HEK293 (cell line): Measurements from ENCODE around the gene SLC7A4.

ENCODE experiments used
- CTCF ChIP-seq: fragments of 450-650 bp; formaldehyde crosslinking; IDR thresholded peaks from 2 replicates; pipeline ENCODE4 v1.5.1; 2016; ENCODE audit warnings: missing biosample characterization, missing genetic modification characterization
- GLI4 ChIP-seq: fragments of 450-650 bp; formaldehyde crosslinking; IDR thresholded peaks from 2 replicates; pipeline ENCODE4 v1.5.1; 2016; ENCODE audit warnings: missing biosample characterization, missing genetic modification characterization
- GLIS2 ChIP-seq: fragments of 450-650 bp; formaldehyde crosslinking; IDR thresholded peaks from 2 replicates; pipeline ENCODE4 v1.5.1; 2016; ENCODE audit warnings: missing biosample characterization, missing genetic modification characterization
- HOXA7 ChIP-seq: sonication (generic); formaldehyde crosslinking; IDR thresholded peaks from 2 replicates; pipeline ENCODE4 v1.8.1; 2022; ENCODE audit warnings: missing genetic modification reagents, borderline replicate concordance
- HOXC10 ChIP-seq: sonication (generic); formaldehyde crosslinking; IDR thresholded peaks from 2 replicates; pipeline ENCODE4 v1.8.1; 2023; ENCODE audit warnings: mild to moderate bottlenecking, missing genetic modification reagents
- OSR2 ChIP-seq: fragments of 450-650 bp; formaldehyde crosslinking; IDR thresholded peaks from 2 replicates; pipeline ENCODE4 v1.5.1; 2016; ENCODE audit warnings: missing biosample characterization, missing genetic modification characterization
- PBX3 ChIP-seq: sonication (generic); formaldehyde crosslinking; IDR thresholded peaks from 2 replicates; pipeline ENCODE4 v1.8.1; 2022; ENCODE audit warnings: mild to moderate bottlenecking, moderate library complexity, missing genetic modification reagents
- PRDM4 ChIP-seq: fragments of 450-650 bp; formaldehyde crosslinking; IDR thresholded peaks from 2 replicates; pipeline ENCODE4 v1.5.1; 2017; ENCODE audit warnings: missing biosample characterization, missing genetic modification characterization
- SALL2 ChIP-seq: fragments of 450-650 bp; formaldehyde crosslinking; IDR thresholded peaks from 2 replicates; pipeline ENCODE4 v1.5.0; 2017; ENCODE audit warnings: missing biosample characterization, mild to moderate bottlenecking, missing genetic modification characterization, borderline replicate concordance
- SP3 ChIP-seq: fragments of 450-650 bp; formaldehyde crosslinking; IDR thresholded peaks from 2 replicates; pipeline ENCODE4 v1.5.1; 2016; ENCODE audit warnings: missing biosample characterization, missing genetic modification characterization
- TCF7L2 ChIP-seq: IDR thresholded peaks from 2 replicates; pipeline ENCODE4 v1.6.1; 2011; ENCODE audit warnings: low read depth, mild to moderate bottlenecking, inconsistent platforms, low read length, moderate library complexity, borderline replicate concordance
- ZBTB17 ChIP-seq: fragments of 450-650 bp; formaldehyde crosslinking; IDR thresholded peaks from 2 replicates; pipeline ENCODE4 v1.5.1; 2016; ENCODE audit warnings: missing biosample characterization, missing genetic modification characterization
- ZBTB20 ChIP-seq: fragments of 450-650 bp; formaldehyde crosslinking; IDR thresholded peaks from 2 replicates; pipeline ENCODE4 v1.5.1; 2016; ENCODE audit warnings: missing biosample characterization, missing genetic modification characterization
- ZBTB6 ChIP-seq: fragments of 450-650 bp; formaldehyde crosslinking; IDR thresholded peaks from 2 replicates; pipeline ENCODE4 v1.5.1; 2017; ENCODE audit warnings: missing biosample characterization, missing genetic modification characterization
- ZIC2 ChIP-seq: fragments of 450-650 bp; formaldehyde crosslinking; IDR thresholded peaks from 2 replicates; pipeline ENCODE4 v1.5.1; 2016; ENCODE audit warnings: missing biosample characterization, missing genetic modification characterization
- ZNF10 ChIP-seq: fragments of 450-650 bp; formaldehyde crosslinking; IDR thresholded peaks from 2 replicates; pipeline ENCODE4 v1.5.1; 2017; ENCODE audit warnings: missing biosample characterization, missing genetic modification characterization
- ZNF112 ChIP-seq: fragments of 450-650 bp; formaldehyde crosslinking; IDR thresholded peaks from 2 replicates; pipeline ENCODE4 v1.5.0; 2017; ENCODE audit warnings: missing biosample characterization, missing genetic modification characterization
- ZNF140 ChIP-seq: fragments of 450-650 bp; formaldehyde crosslinking; IDR thresholded peaks from 2 replicates; pipeline ENCODE4 v1.5.1; 2016; ENCODE audit warnings: missing biosample characterization, missing genetic modification characterization
- ZNF155 ChIP-seq: fragments of 450-650 bp; formaldehyde crosslinking; IDR thresholded peaks from 2 replicates; pipeline ENCODE4 v1.5.1; 2016; ENCODE audit warnings: missing biosample characterization, missing genetic modification characterization
- ZNF169 ChIP-seq: fragments of 450-650 bp; formaldehyde crosslinking; IDR thresholded peaks from 2 replicates; pipeline ENCODE4 v1.5.1; 2016; ENCODE audit warnings: missing biosample characterization, missing genetic modification characterization
- ZNF24 ChIP-seq: fragments of 450-650 bp; formaldehyde crosslinking; IDR thresholded peaks from 2 replicates; pipeline ENCODE4 v1.5.1; 2016; ENCODE audit warnings: missing biosample characterization, missing genetic modification characterization
- ZNF350 ChIP-seq: fragments of 450-650 bp; formaldehyde crosslinking; IDR thresholded peaks from 2 replicates; pipeline ENCODE4 v1.5.0; 2017; ENCODE audit warnings: missing biosample characterization, mild to moderate bottlenecking, missing genetic modification characterization
- ZNF488 ChIP-seq: fragments of 450-650 bp; formaldehyde crosslinking; IDR thresholded peaks from 2 replicates; pipeline ENCODE4 v1.5.1; 2016; ENCODE audit warnings: missing biosample characterization, missing genetic modification characterization
- ZNF560 ChIP-seq: fragments of 450-650 bp; formaldehyde crosslinking; IDR thresholded peaks from 2 replicates; pipeline ENCODE4 v1.5.1; 2017; ENCODE audit warnings: missing biosample characterization, missing genetic modification characterization, borderline replicate concordance
- ZNF580 ChIP-seq: fragments of 450-650 bp; formaldehyde crosslinking; IDR thresholded peaks from 2 replicates; pipeline ENCODE4 v1.5.1; 2016; ENCODE audit warnings: missing biosample characterization, missing genetic modification characterization
- ZNF624 ChIP-seq: fragments of 450-650 bp; formaldehyde crosslinking; IDR thresholded peaks from 2 replicates; pipeline ENCODE4 v1.5.1; 2017; ENCODE audit warnings: missing biosample characterization, missing genetic modification characterization
- ZNF645 ChIP-seq: fragments of 450-650 bp; formaldehyde crosslinking; IDR thresholded peaks from 2 replicates; pipeline ENCODE4; 2016; ENCODE audit warnings: missing biosample characterization, missing genetic modification characterization
- ZNF776 ChIP-seq: fragments of 450-650 bp; formaldehyde crosslinking; IDR thresholded peaks from 2 replicates; pipeline ENCODE4 v1.5.0; 2017; ENCODE audit warnings: missing biosample characterization, missing genetic modification characterization, borderline replicate concordance
- ZSCAN16 ChIP-seq: fragments of 450-650 bp; formaldehyde crosslinking; IDR thresholded peaks from 2 replicates; pipeline ENCODE4 v1.5.1; 2016; ENCODE audit warnings: missing biosample characterization, missing genetic modification characterization
- ZSCAN5A ChIP-seq: fragments of 450-650 bp; formaldehyde crosslinking; IDR thresholded peaks from 2 replicates; pipeline ENCODE4 v1.5.1; 2016; ENCODE audit warnings: missing biosample characterization, missing genetic modification characterization

The SLC7A4 gene

GRCh38 chr22:21001601-21002325, 30.6 kb downstream of the SLC7A4 start, which contains the start of gene THAP7 (continued):
- no peak for TF ChIP-seq HOXA7 (CRISPR knock-in tag)
- TF ChIP-seq ZNF560 (tag by site-specific recombination), result no peak
- TF ChIP-seq ZBTB6, result no peak; the same call in 1 of the 2 replicates
- no peak for TF ChIP-seq ZIC2 (tag by site-specific recombination)
- TF ChIP-seq CTCF (tag by site-specific recombination), result 0 out of 2 replicates have a peak, but pooled peaks have one; percentile 34
- no peak; the same call in 1 of the 2 replicates for TF ChIP-seq ZBTB20
- TF ChIP-seq ZNF350 (tag by site-specific recombination), result no peak
- TF ChIP-seq ZBTB17 (tag by site-specific recombination), result no peak; the same call in 1 of the 2 replicates
- TF ChIP-seq ZNF112 (tag by site-specific recombination), result no peak
- no peak for TF ChIP-seq SALL2 (tag by site-specific recombination)
- TF ChIP-seq PBX3 (CRISPR knock-in tag), result peak; percentile 68
- TF ChIP-seq ZNF645 (tag by site-specific recombination), result no peak
- TF ChIP-seq ZNF155 (tag by site-specific recombination), result no peak
- no peak for TF ChIP-seq ZNF169 (tag by site-specific recombination)
- no peak; the same call in 1 of the 2 replicates for TF ChIP-seq GLIS2 (tag by site-specific recombination)
- peak; percentile 13; the same call in 1 of the 2 replicates for TF ChIP-seq ZSCAN5A (tag by site-specific recombination)
- peak; percentile 55; the same call in 1 of the 2 replicates for TF ChIP-seq ZNF580 (tag by site-specific recombination)
- TF ChIP-seq TCF7L2, result no peak
- no peak for TF ChIP-seq OSR2 (tag by site-specific recombination)
- TF ChIP-seq ZNF488 (tag by site-specific recombination), result no peak
- TF ChIP-seq HOXC10, result peak; percentile 90; the same call in 1 of the 2 replicates
- no peak; the same call in none of the 2 replicates for TF ChIP-seq ZNF24 (tag by site-specific recombination)
- TF ChIP-seq ZNF10 (tag by site-specific recombination), result no peak
- no peak for TF ChIP-seq ZSCAN16 (tag by site-specific recombination)
- no peak for TF ChIP-seq ZNF776 (tag by site-specific recombination)
- TF ChIP-seq GLI4, result no peak
- no peak for TF ChIP-seq ZNF624 (tag by site-specific recombination)
- TF ChIP-seq PRDM4 (tag by site-specific recombination), result no peak
- TF ChIP-seq ZNF140 (tag by site-specific recombination), result no peak
- TF ChIP-seq SP3 (tag by site-specific recombination), result peak; percentile 71
